HG02623 (cell line): ENCODE measurements around the gene AAGAB.
"Not testable (repeated sequence)": the region's sequence is repeated elsewhere in the genome, so short reads cannot be mapped to it uniquely, and the experiment has no call there.

Experiments
- ATAC-seq: cut with Tn5 transposase; IDR thresholded peaks from one replicate; pipeline ENCODE4 v1.9.1; 2021; ENCODE audit warnings: moderate library complexity; ENCODE audit not compliant: unreplicated experiment

The AAGAB gene

GRCh38 chr15:67253549-67254237 is 768 bp downstream of the AAGAB start:
- no peak for ATAC-seq

- ATAC-seq = no peak
Observed at GRCh38 chr15:67253101-67253500, 1.4 kb downstream of the AAGAB start.

- no peak for ATAC-seq
Observed at GRCh38 chr15:67251318-67251717, 3.1 kb downstream of the AAGAB start.

DNA sequence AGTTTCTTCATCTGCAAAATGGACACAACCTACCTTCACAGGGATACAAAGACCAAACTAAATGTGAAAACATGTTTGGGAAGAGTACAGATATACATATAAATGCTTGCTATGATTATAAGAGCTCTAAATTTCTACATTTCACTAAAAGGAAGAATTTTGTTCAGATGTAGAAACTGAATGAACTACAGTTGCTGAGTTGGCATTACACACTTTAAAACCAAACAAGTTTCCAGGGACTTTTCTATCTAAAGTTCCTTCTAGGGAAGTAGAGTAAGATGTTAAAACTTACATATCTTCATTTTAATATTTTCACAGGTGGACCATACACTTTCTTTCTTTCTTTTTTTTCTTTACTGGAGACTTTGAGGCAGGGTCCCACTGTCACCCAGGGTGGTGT is 4.6 kb downstream of the AAGAB start:
- ATAC-seq = no peak

- ATAC-seq = no peak
Observed at GRCh38 chr15:67248011-67248505, 6.4 kb downstream of the AAGAB start.

DNA sequence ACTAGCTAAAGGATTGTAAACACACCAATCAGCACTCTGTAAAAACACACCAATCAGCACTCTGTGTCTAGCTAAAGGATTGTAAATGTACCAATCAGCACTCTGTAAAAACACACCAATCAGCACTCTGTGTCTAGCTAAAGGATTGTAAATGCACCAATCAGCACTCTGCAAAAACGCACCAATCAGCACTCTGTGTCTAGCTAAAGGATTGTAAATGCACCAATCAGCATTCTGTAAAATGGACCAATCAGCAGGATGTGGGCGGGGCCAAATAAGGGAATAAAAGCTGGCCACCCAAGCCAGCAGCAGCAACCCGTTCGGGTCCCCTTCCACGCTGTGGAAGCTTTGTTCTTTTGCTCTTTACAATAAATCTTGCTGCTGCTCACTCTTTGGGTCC is 7.9 kb downstream of the AAGAB start:
- not testable (repeated sequence) for ATAC-seq

GRCh38 chr15:67244971-67245478 is 9.4 kb downstream of the AAGAB start:
- no peak for ATAC-seq

DNA sequence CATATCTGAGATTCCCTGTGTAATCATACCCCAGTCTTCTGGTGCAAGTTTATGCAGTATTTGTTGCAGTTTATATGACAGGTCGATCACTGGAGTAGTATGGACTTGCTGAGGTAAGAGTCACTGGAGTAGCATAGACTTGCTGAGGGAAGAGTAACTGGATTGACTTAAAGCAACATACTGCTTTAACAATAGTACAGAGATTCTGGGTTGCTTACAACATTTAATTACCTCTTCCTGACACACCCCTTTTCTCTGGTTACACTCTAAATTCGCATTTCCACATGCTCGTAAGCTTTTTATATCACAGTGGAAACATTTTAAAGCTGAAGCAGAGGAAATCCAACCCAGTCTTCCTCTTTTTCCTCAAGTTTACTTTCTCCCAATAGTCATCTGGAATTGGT is 11.8 kb downstream of the AAGAB start:
- ATAC-seq = no peak

DNA sequence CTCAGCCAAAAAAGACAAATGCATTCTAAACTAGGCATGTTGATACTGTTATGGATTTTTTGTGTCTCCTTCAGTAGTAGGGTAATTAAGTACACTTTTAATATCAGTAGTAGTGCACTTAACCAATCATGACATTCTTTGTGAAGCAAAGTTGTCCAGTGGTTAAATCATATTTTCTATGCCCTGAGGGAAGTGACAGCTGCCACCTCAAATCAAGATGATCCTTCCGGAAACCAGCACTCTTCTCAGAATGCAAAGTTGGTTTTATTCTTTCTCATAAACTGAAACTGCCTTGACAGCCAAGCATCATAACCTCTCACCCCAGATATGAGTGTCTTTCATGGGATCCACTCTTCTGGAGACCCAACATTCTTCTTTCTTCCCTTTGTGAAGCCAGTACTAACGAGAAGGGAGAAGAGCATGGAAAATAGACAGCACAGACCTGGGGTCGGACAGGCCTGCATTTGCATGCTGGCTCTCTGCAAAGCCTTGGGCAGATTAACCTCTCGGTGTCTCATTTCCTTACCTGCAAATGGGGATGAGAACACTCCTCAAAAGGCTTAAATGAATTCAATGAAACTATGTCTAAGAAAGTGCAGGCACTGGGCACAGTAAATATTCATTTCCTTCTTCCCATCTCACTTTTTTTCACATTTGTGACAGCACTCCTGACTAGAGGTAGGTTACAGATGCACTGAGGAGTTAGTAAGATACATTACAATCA is 13.2 kb downstream of the AAGAB start:
- no peak for ATAC-seq

DNA sequence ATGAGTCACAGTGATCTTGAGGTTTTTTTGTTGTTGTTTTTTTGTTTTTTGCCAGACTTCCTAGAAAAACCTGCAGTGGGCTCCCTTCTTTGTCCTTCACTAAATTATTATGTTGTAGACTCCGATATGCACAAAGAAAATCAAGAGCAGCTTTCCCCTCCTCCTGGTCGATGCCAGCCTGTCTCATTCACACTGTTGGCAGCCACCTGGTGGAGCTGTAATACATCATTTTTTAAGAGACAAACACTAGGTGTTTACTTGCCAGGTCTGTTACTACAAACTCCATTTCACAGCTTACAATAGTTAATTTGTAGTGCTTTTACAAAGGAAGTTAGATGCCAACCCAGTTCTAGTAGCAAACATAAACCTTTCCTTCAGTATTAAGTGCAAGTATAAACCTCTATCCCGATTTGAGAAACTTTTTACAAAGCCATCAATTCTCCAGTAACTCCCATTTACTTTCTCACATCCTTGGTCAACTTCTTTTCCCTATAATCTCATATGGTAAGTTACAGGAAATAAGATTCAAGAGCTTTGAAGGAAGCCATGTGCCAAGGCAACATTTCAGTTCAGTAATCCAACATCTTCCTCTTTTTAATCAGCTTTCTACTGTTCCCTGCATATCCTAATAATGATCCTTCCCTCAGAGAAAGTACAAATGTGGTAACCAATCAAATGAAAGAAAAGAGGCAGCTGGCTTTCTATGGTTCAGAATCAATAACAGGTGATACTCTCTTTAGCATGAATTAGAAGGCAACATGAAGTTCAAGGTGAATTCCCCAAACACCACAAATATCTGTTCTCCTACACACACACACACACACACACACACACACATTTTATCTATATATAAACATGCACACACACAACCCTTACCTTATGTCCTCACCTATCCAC is 14.0 kb downstream of the AAGAB start:
- ATAC-seq = no peak

- ATAC-seq = no peak
Observed at GRCh38 chr15:67232591-67232990, 21.9 kb downstream of the AAGAB start.

GRCh38 chr15:67230504-67230903 is 24.0 kb downstream of the AAGAB start:
- no peak for ATAC-seq

DNA sequence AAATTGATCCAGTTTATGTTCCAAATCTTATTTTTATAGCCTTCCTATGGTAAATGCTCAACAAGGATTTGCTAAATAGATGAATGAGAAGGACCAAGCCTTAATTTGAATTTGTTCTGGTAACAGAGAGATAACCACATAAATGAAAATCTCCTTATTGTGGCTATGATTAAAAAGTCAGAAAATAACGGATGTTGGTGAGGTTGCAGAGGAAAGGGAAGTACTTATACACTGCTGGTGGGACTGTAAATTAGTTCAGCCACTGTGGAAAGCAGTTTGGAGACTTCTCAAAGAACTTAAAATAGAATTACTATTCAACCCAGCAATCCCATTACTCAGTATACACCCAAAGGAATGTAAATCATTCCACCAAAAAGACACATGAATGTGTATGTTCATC is 26.2 kb downstream of the AAGAB start:
- ATAC-seq = no peak

GRCh38 chr15:67227846-67228245 is 26.6 kb downstream of the AAGAB start:
- ATAC-seq = no peak

DNA sequence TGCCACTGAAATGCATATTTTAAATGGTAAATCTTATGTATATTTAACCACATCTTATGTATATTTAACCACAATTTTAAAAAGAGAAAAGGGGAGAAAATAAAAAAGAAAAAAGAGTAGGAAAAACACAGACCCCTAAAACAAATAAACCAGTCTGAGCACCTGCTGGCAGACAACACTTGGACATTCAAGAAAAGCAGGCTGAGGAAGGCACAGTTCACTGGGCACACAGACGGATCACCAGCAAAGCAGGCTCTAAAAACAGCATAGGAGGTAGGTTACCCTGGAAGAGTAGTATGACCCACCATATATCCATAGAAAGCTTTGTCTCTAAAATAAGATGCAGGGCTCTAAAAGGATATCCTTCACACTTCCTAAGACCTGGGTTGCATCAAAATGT is 27.0 kb downstream of the AAGAB start:
- no peak for ATAC-seq

DNA sequence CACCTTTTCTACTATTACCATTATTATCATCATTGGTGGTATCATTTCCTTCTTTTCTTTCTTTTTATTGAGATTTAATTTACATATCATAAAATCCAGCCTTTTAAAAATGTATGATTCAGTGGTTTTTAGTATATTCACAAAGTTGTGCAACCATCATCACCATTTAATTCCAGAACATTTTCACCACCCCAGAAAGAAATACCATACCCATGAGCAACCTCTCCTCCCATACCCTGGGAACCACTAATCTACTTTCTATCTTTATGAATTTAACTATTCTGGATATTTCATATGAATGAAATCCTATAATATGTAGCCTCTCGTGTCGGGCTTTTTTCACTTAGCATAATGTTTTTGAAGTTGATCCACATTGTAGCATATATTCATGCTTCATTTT is 29.1 kb downstream of the AAGAB start:
- ATAC-seq = no peak

GRCh38 chr15:67224889-67225288 is 29.6 kb downstream of the AAGAB start:
- no peak for ATAC-seq

GRCh38 chr15:67219288-67219687 is 35.2 kb downstream of the AAGAB start:
- no peak for ATAC-seq

DNA sequence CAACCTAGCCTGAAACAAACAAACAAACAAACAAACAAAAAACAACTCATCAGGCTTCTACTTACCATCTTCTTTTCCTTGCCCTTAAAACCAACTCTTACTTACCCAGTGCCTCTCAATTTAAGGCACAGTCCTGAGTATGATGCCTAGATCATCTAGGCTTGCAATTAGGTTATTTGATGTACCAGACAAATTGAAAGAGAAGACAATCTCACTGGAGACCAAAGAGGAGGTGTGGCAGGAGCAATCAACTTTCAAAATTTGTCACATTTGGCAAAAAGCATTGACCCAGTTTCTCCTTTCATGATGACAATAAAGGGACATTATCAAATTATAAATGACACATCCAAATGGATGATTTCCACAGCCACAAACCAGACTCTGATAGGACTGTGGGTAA is 36.0 kb downstream of the AAGAB start:
- ATAC-seq = no peak

- ATAC-seq = no peak
Observed at GRCh38 chr15:67216859-67217258, 37.6 kb downstream of the AAGAB start.

DNA sequence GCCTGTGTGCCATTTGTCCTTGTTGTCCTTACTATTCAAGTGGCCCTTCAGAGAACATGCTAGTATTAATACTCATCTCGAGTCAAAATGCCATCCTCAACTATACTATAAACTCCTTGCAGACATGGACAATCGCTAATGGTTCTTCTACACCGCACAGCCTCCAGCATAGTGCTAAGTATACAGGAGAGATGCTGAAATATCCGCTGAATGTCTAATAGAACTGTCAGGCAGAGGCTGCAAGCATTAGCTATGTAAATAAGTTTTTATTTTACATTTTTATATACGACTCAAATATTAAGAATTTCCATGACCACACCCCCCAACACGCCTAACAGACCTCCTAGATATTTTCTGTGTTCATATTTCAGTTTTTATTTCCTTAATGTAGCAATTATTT is 39.4 kb downstream of the AAGAB start:
- ATAC-seq = no peak
